ENCODE measurements around the gene CYP3A7. TPM values are rescaled to one million over a fixed set of nuclear protein-coding genes. Genes with fewer than 3 reads are reported as not detected.

The CYP3A7 gene
- total and polyA plus RNA-seq, 2 donors (not counting 3 experiments of a cell fraction or from before 2014, with no cell fraction given): not detected

DNA sequence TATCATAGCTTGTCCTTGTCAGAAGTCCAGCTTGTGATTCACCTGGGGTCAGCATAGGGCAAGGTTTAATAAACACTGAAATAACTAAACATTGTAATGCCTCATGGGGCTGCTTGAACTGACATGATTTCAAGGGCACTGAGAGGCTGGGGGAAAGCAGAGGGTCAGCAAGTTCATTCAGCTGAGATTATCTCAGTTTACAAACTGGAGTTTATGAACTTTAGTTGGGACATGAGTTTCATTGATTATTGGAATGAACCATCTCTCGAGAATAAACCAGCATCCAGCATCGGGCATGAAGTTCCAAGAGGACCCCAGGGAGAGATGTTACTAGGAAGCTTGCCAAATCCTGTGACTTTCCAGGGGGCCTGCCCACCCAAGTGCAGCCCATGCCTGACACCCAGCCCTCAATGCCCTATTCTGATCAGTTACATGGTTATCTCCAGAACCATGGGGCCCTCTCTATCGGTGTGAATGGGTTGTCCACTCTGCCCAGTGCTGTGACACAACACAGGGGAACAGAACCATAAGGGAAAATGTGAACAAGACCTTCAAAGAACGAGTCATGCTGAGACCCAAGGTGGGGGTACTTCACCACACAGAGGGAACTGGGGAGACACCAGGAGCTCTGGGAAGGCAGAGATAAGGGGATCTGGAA is 7.9 kb upstream of the CYP3A7 start:
- Histone ChIP-seq H3K9me3 (replicated peaks; ENCODE audit: control insufficient read depth, insufficient read depth, low read length) (no peaks in the 10 kb centered on the region), H3K4me3 (replicated peaks in 1 of 3; ENCODE audit: insufficient read depth in 1 of 3, low read depth in 1 of 3, low read length in 3 of 3) (no peak overlapping the region), H3K79me2 (ENCODE audit: control insufficient read depth, insufficient read depth, low read length) (no peaks in the 10 kb centered on the region), H3K27ac (ENCODE audit: insufficient read depth, low read depth, low read length) (no peak overlapping the region), H2AFZ (ENCODE audit: low read depth, low read length) (no peak overlapping the region), H3K4me1 (ENCODE audit: control insufficient read depth, extremely low read depth, insufficient read depth, low read length) (no peaks in the 10 kb centered on the region), H4K20me1 (replicated peaks; ENCODE audit: control insufficient read depth, extremely low read depth, insufficient read depth, low read length) (no peaks in the 10 kb centered on the region), H3K4me2 (ENCODE audit: insufficient read depth, low read length) (no peak overlapping the region), H3K36me3 (ENCODE audit: control insufficient read depth in 2 of 2, extremely low read depth in 1 of 2, insufficient read depth in 2 of 2, low read length in 2 of 2) (no peaks in the 10 kb centered on the region), H3K9ac (replicated peaks; ENCODE audit: extremely low read depth, insufficient read depth, low read length) (no peak overlapping the region), H3K27me3 (ENCODE audit: control insufficient read depth in 2 of 2, insufficient read depth in 2 of 2, low read length in 2 of 2) (peaks cover 2 to 3% of the 10 kb centered on the region in 2 experiments), H3K9me1 (replicated peaks; ENCODE audit: control insufficient read depth, extremely low read depth, insufficient read depth, low read length) (no peaks in the 10 kb centered on the region)
- ChIA-PET CTCF (no interaction called here), POLR2A (no interaction called here)
- dilution Hi-C loops (cut with MboI; ENCODE audit: extremely low pct_ligation_motif_present, low sequenced_read_pairs): no loop called here
- DNase-seq (ENCODE audit: low read depth, low spot score) (no peak), FAIRE-seq (no peak)
- intact Hi-C loops (cut with micrococcal nuclease): no loop called here
- TF ChIP-seq GATA2 (IDR thresholded peaks at IDR 0.05; ENCODE audit: insufficient read depth, insufficient read length, low read depth, low read length): no peak
- no peak for TF ChIP-seq MAX (IDR thresholded peaks at IDR 0.05; ENCODE audit: insufficient read depth, insufficient read length)
- TF ChIP-seq FOS (IDR thresholded peaks at IDR 0.05; ENCODE audit: borderline replicate concordance, insufficient read depth, low read length): no peak
- TF ChIP-seq, protein P1, sequence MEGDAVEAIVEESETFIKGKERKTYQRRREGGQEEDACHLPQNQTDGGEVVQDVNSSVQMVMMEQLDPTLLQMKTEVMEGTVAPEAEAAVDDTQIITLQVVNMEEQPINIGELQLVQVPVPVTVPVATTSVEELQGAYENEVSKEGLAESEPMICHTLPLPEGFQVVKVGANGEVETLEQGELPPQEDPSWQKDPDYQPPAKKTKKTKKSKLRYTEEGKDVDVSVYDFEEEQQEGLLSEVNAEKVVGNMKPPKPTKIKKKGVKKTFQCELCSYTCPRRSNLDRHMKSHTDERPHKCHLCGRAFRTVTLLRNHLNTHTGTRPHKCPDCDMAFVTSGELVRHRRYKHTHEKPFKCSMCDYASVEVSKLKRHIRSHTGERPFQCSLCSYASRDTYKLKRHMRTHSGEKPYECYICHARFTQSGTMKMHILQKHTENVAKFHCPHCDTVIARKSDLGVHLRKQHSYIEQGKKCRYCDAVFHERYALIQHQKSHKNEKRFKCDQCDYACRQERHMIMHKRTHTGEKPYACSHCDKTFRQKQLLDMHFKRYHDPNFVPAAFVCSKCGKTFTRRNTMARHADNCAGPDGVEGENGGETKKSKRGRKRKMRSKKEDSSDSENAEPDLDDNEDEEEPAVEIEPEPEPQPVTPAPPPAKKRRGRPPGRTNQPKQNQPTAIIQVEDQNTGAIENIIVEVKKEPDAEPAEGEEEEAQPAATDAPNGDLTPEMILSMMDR (IDR thresholded peaks at IDR 0.05; ENCODE audit: extremely low read depth in 1 of 2, insufficient read depth in 1 of 2, low read depth in 1 of 2, low read length in 2 of 2): no peak
- no peak for TF ChIP-seq POLR2AphosphoS5 (IDR thresholded peaks at IDR 0.05; ENCODE audit: insufficient read depth, low read depth, low read length)
- no peak for TF ChIP-seq POLR2A (IDR thresholded peaks at IDR 0.05; ENCODE audit: low read depth, low read length)
- no peak for TF ChIP-seq JUN (IDR thresholded peaks at IDR 0.05; ENCODE audit: borderline replicate concordance, insufficient read depth, insufficient read length, low read depth)
- no peak for TF ChIP-seq EZH2 (IDR thresholded peaks at IDR 0.05; ENCODE audit: borderline replicate concordance, low read depth, low read length, severe bottlenecking)
- no peak for TF ChIP-seq MYC (IDR thresholded peaks at IDR 0.05; ENCODE audit: low read depth, low read length)
- no TSS peak for BruUV-seq (replicated peaks)

Measured in endothelial cell of umbilical vein (primary cell).